Measurements from ENCODE around the gene S100A12. TPM values are rescaled to one million over a fixed set of nuclear protein-coding genes. Genes with fewer than 3 reads are reported as not detected.

S100A12 gene
- total RNA-seq, 4 donors from 2014 or later: 2.0 TPM; not detected in 3

GRCh38 chr1:153342178-153342577 is 33.2 kb downstream of the S100A12 start:
- intact Hi-C loops (cut with DNase I; ENCODE audit: low total_unique reads): no loop called here
- no peak for DNase-seq (ENCODE audit: low spot score in 2 of 2)
- no peak for TF ChIP-seq POLR2A (IDR thresholded peaks at IDR 0.05)
- TF ChIP-seq CTCF (IDR thresholded peaks at IDR 0.05): no peak
- no peak overlapping the region for H3K4me3 ChIP-seq (ENCODE audit: low read depth, poor library complexity, severe bottlenecking)
- WGBS, 2 donors: 66 to 75% methylated on average over 3 of the region's 3 CpGs

DNA sequence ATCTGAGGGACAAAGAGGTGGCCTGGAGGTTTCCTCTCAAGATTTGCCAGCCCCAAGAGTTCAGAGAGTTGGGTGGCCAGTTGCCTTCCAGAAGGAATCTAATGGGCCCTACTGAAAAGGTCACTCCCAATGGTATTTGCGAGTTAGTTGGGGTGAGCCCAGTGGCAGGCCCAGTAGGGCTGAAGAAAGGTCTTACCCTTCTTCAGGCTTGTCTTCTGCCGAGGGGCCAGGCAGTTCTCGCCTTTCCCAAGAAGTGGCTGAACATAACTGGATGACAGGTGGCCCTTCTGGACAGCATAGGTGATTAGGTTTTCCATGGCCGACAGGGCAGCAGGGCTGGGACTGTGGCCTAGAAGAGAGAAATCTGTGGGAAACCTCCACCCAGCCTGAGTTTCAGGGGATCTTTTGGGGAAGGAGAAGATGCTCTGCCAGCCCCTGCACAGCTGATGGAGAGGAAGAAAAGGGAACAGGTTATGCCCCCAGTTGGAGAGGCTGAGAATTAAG is 33.9 kb downstream of the S100A12 start:
- peak in 1 of 2 donors; percentile 57 for DNase-seq (ENCODE audit: low spot score in 2 of 2)
- H3K4me3 ChIP-seq (ENCODE audit: low read depth, poor library complexity, severe bottlenecking): no peak overlapping the region
- intact Hi-C loops (cut with DNase I; ENCODE audit: low total_unique reads): no loop called here
- 90 to 91% methylated on average over 4 of the region's 4 CpGs for WGBS, 2 donors
- TF ChIP-seq POLR2A (IDR thresholded peaks at IDR 0.05): no peak

DNA sequence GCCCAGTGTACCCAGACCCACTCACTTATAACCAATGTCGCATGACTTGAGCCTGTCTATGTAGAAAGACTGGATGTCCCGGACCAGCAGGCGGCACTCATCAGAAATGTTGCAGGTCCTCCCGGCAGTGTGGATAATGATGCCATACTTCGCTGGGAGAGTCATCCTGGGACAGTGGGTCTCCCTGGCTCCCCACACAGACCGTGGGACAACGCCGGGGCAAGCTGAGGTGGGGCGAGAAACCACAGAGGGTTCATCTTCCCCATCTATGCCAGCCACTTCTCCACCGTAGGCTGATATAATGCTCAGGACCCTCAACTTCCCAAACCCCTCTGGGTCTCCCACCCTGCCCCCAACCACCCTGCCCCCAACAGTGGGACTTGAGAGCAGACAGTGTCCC is 35.1 kb downstream of the S100A12 start:
- TF ChIP-seq POLR2A (IDR thresholded peaks at IDR 0.05): no peak
- no peak for TF ChIP-seq CTCF (IDR thresholded peaks at IDR 0.05)
- WGBS, 2 donors: 75 to 89% methylated on average over 10 of the region's 10 CpGs
- intact Hi-C loops (cut with DNase I; ENCODE audit: low total_unique reads): no loop called here
- DNase-seq (ENCODE audit: low spot score in 2 of 2): peak in 1 of 2 donors; percentile 70
- H3K4me3 ChIP-seq (ENCODE audit: low read depth, poor library complexity, severe bottlenecking): no peak overlapping the region

DNA sequence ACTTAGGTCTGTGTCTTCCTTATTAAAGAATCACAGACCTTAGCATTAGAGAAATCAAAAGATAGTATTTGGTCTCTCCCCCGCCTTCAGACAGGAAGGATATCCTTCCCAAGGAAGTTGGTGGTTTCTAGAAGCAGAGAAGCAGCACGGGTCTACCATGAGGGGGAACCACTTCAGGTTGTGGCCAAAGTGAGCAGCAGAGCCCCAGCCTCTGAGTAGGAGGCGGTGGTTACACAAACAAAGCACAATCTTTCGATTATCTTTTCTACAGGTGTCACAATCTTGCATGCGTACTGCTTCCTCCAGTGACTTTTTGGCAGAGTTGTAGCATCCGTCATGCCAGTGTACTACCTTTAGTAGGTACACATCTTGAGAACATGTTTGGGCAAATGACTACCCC is 35.6 kb downstream of the S100A12 start:
- intact Hi-C loops (cut with DNase I; ENCODE audit: low total_unique reads): no loop called here
- no peak overlapping the region for H3K4me3 ChIP-seq (ENCODE audit: low read depth, poor library complexity, severe bottlenecking)
- TF ChIP-seq POLR2A (IDR thresholded peaks at IDR 0.05) (no peak), CTCF (IDR thresholded peaks at IDR 0.05) (no peak)
- WGBS, 2 donors: 52 to 60% methylated on average over 6 of the region's 6 CpGs
- DNase-seq (ENCODE audit: low spot score in 2 of 2): no peak

DNA sequence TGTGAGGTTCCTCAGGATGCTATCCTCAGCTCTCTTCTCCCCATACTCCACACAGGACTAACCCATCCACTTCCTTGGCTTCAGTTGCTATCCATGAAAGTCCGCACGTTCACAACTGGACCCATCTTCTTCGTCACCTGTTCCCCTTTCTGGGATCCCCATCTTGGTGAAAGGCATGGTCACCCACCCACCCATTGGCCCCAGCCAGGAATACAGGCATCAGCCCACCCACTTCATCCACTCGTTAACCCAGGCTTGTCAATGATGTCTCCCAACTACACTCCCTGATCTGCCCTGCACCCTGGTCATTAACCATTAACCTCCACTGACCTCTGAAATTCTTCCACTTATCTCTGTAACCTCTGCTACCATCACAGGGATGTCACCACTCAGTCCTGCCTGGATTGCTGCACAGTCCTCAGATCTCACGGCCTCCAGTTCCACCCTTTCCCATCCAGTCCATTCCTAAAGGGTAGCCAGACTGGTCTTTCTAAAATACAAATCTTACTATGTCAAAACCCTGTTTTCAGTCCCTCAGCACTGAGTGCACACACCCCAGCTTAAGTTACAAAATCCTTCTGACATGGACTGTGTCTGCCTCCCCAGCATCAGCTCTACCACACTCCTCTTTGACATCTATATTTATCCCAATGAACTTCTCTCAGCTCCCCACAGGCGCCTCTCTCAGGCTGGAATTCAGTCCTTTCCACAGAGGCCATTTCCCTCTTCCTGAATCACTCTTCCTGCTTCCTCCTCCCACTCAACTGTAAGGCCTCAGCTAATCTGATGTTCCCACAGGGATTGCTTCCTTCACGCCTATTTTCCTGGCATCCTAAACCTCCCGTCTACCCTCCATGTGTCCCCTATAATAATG is 37.2 kb downstream of the S100A12 start:
- intact Hi-C loops (cut with DNase I; ENCODE audit: low total_unique reads): no loop called here
- TF ChIP-seq CTCF (IDR thresholded peaks at IDR 0.05) (no peak), POLR2A (IDR thresholded peaks at IDR 0.05) (no peak)
- WGBS, 2 donors: 68 to 71% methylated on average over 8 of the region's 8 CpGs
- no peak overlapping the region for H3K4me3 ChIP-seq (ENCODE audit: low read depth, poor library complexity, severe bottlenecking)
- peak in 1 of 2 donors; percentile 58 for DNase-seq (ENCODE audit: low spot score in 2 of 2)

GRCh38 chr1:153336650-153337049 is 38.8 kb downstream of the S100A12 start:
- no peak overlapping the region for H3K4me3 ChIP-seq (ENCODE audit: low read depth, poor library complexity, severe bottlenecking)
- TF ChIP-seq CTCF (IDR thresholded peaks at IDR 0.05) (no peak), POLR2A (IDR thresholded peaks at IDR 0.05) (no peak)
- DNase-seq (ENCODE audit: low spot score in 2 of 2): no peak
- intact Hi-C loops (cut with DNase I; ENCODE audit: low total_unique reads): no loop called here
